BJ (cell line): ENCODE results near the gene WDR12. TPM values are rescaled to one million over a fixed set of nuclear protein-coding genes. Genes with fewer than 3 reads are reported as not detected.

Source experiments
- CTCF ChIA-PET: fragments of 350-600 bp; formaldehyde crosslinking; extraction: SDS; loops from one replicate; lab custom pipeline; 2021; ENCODE audit warnings: antibody characterized with exemption, inconsistent platforms; lab: Yijun Ruan, JAX
- POLR2A ChIA-PET: fragments of 300-600 bp; sonication (Branson Sonifier 250); formaldehyde crosslinking; extraction: SDS; loops from one replicate; lab custom pipeline; 2021; ENCODE audit warnings: antibody characterized with exemption; lab: Charles Lee
- DNase-seq: peaks from one replicate; pipeline ENCODE4 v3.0.0-alpha.2; 2011; ENCODE audit warnings: low read depth
- H3K27me3 ChIP-seq: 2 replicates; pipeline ENCODE4 v1.6.0; 2011; ENCODE audit warnings: low read length; ENCODE audit not compliant: control insufficient read depth, insufficient read depth
- H3K36me3 ChIP-seq: 2 replicates; pipeline ENCODE4 v1.5.1; 2011; ENCODE audit warnings: low read length; ENCODE audit not compliant: control insufficient read depth, insufficient read depth
- H3K4me3 ChIP-seq: 2 replicates; pipeline ENCODE4 v1.5.1; 2011; ENCODE audit warnings: low read depth, mild to moderate bottlenecking, control low read depth, low read length
- polyA plus RNA-seq: library from polyadenylated mRNA; depleted of rRNA; stranded (reverse); fragments of >200 nt; gene quantifications from 2 replicates; pipeline ENCODE4 v1.2.3, GENCODE V29; 2011
- TF ChIP-seq, protein P1 (sequence below): IDR thresholded peaks from 2 replicates; pipeline ENCODE4 v1.5.1; 2011; ENCODE audit warnings: low read depth, mild to moderate bottlenecking, control low read depth, inconsistent platforms, low read length, moderate library complexity; ENCODE audit not compliant: insufficient read depth

The WDR12 gene
- polyA plus RNA-seq, 1 experiment = 10.6 TPM

DNA sequence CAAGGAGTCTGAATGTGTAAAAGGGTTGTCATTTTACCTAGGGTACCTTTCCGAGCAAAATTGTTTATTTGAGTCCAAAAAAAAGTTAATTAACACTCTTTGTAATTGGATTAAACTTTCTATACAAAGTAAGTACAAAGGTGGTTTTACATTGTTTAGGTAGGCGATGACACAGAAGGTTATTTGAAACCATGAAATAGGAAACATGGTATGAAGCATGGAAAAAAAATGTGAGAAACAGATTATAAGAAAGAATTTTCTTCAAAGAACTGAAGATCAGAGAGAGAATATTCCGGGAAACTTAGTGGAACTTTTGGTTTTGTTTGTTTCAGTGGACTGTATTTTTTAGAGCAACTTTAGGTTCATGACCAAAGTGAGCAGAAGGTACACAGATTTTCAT, 33.3 kb upstream of the WDR12 start:
- no peak for DNase-seq
- POLR2A ChIA-PET = no interaction called here

DNA sequence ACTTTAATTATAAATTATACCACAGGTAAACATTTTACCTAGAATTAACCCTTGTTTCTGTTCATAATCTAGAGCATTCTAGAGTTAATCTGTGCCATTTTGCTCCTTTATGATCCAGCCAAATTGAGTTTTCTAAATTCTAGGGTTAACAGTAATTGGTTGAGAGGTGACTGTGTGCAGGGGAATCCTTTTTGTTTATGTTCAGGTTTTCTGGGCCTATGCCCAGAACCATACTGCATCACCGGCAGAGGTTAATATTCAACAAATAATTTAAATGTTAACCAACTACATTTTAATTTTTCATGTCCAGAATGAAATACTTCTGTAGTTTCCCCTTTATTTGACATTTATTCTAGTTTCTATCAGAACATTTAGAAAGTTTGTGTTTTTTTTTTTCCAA, 32.9 kb upstream of the WDR12 start:
- Histone ChIP-seq H3K36me3 (no peaks in the 10 kb centered on the region), H3K27me3 (no peaks in the 10 kb centered on the region), H3K4me3 (no peak overlapping the region)
- no peak for DNase-seq
- ChIA-PET POLR2A (no interaction called here), CTCF (interaction anchor here (0.6 kb wide), 1 partner anchor 194 kb away, joined by 5 read pairs; no protein-coding TSS in a partner anchor)
- TF ChIP-seq, protein P1, sequence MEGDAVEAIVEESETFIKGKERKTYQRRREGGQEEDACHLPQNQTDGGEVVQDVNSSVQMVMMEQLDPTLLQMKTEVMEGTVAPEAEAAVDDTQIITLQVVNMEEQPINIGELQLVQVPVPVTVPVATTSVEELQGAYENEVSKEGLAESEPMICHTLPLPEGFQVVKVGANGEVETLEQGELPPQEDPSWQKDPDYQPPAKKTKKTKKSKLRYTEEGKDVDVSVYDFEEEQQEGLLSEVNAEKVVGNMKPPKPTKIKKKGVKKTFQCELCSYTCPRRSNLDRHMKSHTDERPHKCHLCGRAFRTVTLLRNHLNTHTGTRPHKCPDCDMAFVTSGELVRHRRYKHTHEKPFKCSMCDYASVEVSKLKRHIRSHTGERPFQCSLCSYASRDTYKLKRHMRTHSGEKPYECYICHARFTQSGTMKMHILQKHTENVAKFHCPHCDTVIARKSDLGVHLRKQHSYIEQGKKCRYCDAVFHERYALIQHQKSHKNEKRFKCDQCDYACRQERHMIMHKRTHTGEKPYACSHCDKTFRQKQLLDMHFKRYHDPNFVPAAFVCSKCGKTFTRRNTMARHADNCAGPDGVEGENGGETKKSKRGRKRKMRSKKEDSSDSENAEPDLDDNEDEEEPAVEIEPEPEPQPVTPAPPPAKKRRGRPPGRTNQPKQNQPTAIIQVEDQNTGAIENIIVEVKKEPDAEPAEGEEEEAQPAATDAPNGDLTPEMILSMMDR = no peak

More for the DNA sequence above, 33.3 kb upstream of the WDR12 start:
- TF ChIP-seq, protein P1 = no peak
- no peaks in the 10 kb centered on the region for H3K27me3 ChIP-seq
- CTCF ChIA-PET = interaction anchor here (0.6 kb wide), 1 partner anchor 193 kb away, joined by 5 read pairs; no protein-coding TSS in a partner anchor
- no peaks in the 10 kb centered on the region for H3K36me3 ChIP-seq
- H3K4me3 ChIP-seq = no peak overlapping the region

DNA sequence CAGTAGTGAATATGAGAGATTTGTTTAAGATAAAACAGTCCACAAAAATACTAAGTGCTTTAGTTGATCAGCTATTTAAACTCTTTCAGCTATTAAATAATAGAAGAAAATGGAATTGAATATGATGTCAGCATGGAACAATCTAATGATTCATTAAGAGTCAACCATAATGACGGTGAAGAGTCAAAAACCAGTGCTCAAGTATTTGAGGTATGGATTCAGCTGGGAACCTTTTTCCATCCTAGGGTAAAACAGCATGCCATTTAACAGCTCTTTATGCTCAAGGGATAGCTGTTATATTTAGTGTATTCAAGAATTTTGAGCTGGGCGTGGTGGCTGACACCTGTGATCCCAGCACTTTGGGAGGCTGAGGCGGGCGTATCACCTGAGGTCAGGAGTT, 30.3 kb upstream of the WDR12 start:
- POLR2A ChIA-PET = no interaction called here
- CTCF ChIA-PET = no interaction called here

DNA sequence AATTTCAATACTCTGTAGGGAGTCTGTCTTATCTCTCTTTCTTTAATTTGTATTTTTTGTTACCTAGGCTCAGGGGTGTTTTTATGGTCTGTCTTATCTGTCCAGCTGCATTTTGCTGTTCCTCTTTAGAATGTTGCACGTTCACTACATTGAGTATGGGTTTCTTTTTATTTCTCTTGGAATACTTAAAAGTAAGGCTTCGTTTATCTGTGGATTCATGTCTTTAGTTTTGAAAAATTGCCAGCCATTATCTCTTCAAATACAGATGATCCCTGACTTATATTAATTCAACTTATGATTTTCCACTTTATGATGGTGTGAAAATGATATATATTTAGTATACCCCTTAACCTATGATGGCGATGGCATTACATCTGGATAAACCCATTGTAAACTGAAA, 27.5 kb upstream of the WDR12 start:
- H3K4me3 ChIP-seq = no peak overlapping the region
- no peak for DNase-seq
- H3K36me3 ChIP-seq = no peaks in the 10 kb centered on the region
- ChIA-PET POLR2A (no interaction called here), CTCF (no interaction called here)
- TF ChIP-seq, protein P1 = no peak
- H3K27me3 ChIP-seq = no peaks in the 10 kb centered on the region

More for the DNA sequence above, 30.3 kb upstream of the WDR12 start:
- TF ChIP-seq, protein P1 = no peak
- H3K4me3 ChIP-seq = no peak overlapping the region
- no peaks in the 10 kb centered on the region for H3K36me3 ChIP-seq
- H3K27me3 ChIP-seq = no peaks in the 10 kb centered on the region
- no peak for DNase-seq

DNA sequence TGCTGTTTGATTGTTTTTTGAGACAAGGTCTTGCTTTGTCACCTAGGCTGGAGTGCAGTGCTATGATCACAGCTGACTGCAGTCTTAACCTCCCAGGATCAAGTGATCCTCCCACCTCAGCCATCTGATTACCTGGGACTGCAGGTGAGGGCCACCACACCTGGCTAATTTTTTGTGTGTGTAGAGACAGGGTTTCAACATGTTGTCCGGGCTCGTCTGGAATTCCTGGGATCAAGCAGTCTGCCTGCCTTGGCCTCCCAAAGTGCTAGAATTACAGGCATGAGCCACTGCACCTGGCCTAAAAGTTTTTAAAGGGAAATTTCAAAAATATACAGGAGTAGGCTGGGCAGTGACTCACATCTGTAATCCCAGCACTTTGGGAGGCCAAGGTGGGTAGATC, 23.0 kb upstream of the WDR12 start:
- ChIA-PET POLR2A (no interaction called here), CTCF (interaction anchor here (0.9 to 1.2 kb wide), 2 partner anchors 9 to 16 kb away, joined by 3 to 4 read pairs; no protein-coding TSS in a partner anchor)
- DNase-seq = no peak
- TF ChIP-seq, protein P1 = no peak
- H3K36me3 ChIP-seq = no peaks in the 10 kb centered on the region; the same call in 1 of the 2 replicates
- no peak overlapping the region for H3K4me3 ChIP-seq
- H3K27me3 ChIP-seq = no peaks in the 10 kb centered on the region
